ENCODE measurements around the gene OSGEP.

Gene OSGEP

DNA sequence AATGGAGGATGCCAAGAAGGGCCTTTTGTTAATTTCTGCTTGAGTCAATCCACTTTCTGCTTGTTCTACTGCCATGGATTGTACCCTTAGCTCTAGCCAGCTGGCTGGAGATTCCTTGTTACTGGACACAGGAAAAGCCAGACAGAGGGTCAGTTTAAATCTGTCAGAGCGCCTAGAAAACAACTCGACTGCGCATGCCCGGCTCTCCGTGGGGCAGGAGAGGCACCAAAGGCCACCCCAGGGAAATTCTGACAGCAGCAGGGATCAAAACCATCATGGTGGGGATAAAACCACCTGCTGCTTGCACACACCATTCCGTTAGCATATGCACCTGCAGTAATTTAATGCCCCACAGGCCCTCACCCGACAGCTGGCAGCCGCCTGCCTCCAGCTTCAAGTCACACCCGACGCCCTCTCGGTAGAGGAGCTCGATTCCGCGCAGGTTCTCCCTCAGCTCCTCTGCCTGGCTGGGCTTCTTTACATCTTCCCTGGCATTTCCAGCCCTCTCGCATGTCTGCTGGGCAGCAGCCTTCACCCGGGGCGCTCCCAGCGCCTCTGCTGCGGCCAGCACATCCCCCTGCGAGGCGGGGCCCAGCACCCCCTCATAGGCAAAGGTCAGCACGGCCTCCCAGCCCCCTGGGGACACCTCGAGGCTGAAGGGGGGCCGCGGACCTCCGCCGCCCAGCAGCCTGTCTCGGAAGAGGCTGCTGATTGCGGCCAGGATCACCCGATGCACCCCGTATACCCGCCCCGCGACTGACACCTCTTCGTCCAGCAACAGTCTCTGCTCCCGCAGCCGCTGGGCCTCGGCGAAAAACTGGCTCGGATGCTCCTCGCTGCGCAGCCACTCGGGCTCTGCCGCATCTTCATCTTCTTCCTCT, 19.7 kb downstream of the OSGEP start:
- Histone ChIP-seq H3K27ac (ENCODE audit: insufficient read depth, low read length, poor library complexity, severe bottlenecking) (no peak overlapping the region), H3K9me3 (ENCODE audit: control insufficient read depth, low read length) (no peaks in the 10 kb centered on the region), H3K4me3 (ENCODE audit: insufficient read depth, low read depth, low read length, poor library complexity, severe bottlenecking) (no peak overlapping the region), H3K36me3 (ENCODE audit: control insufficient read depth, insufficient read depth, low read length) (no peaks in the 10 kb centered on the region), H3K4me1 (ENCODE audit: control insufficient read depth, insufficient read depth, low read length, poor library complexity, severe bottlenecking) (no peaks in the 10 kb centered on the region), H3K27me3 (replicated peaks; ENCODE audit: control insufficient read depth, insufficient read depth, low read length, poor library complexity, severe bottlenecking) (no peaks in the 10 kb centered on the region)
- DNase-seq: no peak

DNA sequence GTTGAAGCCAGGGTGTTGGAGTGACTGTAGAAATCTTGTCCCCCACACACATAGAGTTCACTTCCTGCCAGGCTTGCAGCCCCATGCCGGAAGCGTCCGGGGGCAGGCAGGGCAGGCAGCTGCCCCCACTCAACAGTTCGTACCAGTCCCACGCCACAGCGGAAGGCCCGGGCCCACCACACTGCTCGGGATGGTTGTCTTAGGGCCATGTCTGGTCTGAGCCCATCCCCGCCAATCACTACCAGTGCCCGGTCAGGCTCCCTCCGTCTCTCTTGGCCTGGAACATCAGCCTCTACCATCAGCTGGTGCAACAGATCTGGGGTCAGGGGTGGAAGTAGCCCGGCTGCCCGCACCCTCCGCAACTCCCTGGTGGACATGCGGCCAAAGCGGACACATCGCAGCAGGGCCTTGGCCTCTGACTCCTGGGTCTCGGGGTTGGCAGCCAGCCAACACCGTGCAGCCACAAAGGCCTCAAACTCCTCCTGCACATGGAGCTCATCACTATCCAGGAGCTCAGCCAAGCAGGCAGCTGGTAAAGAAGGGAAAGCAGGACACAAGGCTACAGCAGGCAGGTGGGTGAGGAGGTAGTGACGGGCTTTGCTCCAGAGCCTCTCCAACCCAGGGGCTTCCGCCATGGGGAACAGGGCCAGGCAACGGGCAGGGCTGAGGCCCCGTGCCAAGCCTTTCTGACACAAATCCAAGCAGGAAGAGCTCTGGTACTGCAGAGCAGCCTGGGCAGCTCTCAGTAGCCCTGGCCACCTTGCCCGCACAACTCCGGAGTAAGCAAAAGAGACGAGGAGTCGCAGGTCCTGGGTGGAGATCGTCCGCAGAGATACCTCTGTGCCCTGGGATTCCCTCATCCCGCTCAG, 24.6 kb downstream of the OSGEP start:
- peaks cover 6% of the 10 kb centered on the region for H3K4me1 ChIP-seq (ENCODE audit: control insufficient read depth, insufficient read depth, low read length, poor library complexity, severe bottlenecking)
- no peaks in the 10 kb centered on the region for H3K36me3 ChIP-seq (ENCODE audit: control insufficient read depth, insufficient read depth, low read length)
- no peak for DNase-seq
- H3K27ac ChIP-seq (ENCODE audit: insufficient read depth, low read length, poor library complexity, severe bottlenecking): no peak overlapping the region
- H3K27me3 ChIP-seq (replicated peaks; ENCODE audit: control insufficient read depth, insufficient read depth, low read length, poor library complexity, severe bottlenecking): no peaks in the 10 kb centered on the region
- no peaks in the 10 kb centered on the region for H3K9me3 ChIP-seq (ENCODE audit: control insufficient read depth, low read length)
- no peak overlapping the region for H3K4me3 ChIP-seq (ENCODE audit: insufficient read depth, low read depth, low read length, poor library complexity, severe bottlenecking)

DNA sequence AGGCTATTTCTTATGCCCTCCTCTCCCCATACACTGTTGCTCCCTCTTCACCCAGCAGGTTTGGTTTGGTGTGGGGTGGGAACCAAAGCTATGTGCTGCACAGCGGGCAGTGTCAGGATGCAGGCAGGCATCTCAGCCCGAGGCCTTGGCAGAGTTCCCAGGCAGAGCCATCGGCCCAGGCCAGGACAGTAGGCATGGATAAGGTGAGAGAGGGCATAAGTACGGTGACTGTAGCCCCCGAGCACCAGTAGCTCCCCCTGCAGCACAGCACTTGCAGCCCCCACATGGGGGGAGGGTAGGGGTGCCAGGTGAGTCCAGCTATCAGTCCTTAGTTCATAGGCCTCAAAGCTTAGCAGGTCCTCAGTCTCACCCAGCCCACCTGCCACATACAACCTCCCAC, 25.8 kb downstream of the OSGEP start:
- no peak overlapping the region for H3K27ac ChIP-seq (ENCODE audit: insufficient read depth, low read length, poor library complexity, severe bottlenecking)
- H3K4me3 ChIP-seq (ENCODE audit: insufficient read depth, low read depth, low read length, poor library complexity, severe bottlenecking): no peak overlapping the region
- no peaks in the 10 kb centered on the region for H3K9me3 ChIP-seq (ENCODE audit: control insufficient read depth, low read length)
- no peak for DNase-seq
- H3K4me1 ChIP-seq (ENCODE audit: control insufficient read depth, insufficient read depth, low read length, poor library complexity, severe bottlenecking): peaks cover 6% of the 10 kb centered on the region
- no peaks in the 10 kb centered on the region for H3K36me3 ChIP-seq (ENCODE audit: control insufficient read depth, insufficient read depth, low read length)
- H3K27me3 ChIP-seq (replicated peaks; ENCODE audit: control insufficient read depth, insufficient read depth, low read length, poor library complexity, severe bottlenecking): no peaks in the 10 kb centered on the region

DNA sequence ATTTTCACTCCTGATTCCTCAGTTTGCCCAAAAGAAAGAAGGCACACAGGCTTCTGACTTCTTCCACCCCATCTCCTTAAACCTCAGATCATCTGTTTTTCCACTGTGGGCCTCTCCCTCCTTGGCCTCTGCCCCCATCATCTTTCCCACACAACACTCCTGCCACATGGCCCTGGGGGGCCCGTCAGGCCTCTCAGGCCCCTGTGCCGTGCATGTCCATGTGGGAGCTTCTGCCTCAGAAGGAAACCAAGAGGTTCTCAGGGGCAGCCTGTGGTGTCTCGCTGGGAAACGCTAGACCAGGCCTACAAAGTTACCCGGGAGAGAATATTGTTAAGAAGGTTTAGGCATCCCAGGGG, 26.6 kb downstream of the OSGEP start:
- no peak for DNase-seq
- Histone ChIP-seq H3K27me3 (replicated peaks; ENCODE audit: control insufficient read depth, insufficient read depth, low read length, poor library complexity, severe bottlenecking) (no peaks in the 10 kb centered on the region), H3K27ac (ENCODE audit: insufficient read depth, low read length, poor library complexity, severe bottlenecking) (no peak overlapping the region), H3K9me3 (ENCODE audit: control insufficient read depth, low read length) (no peaks in the 10 kb centered on the region), H3K36me3 (ENCODE audit: control insufficient read depth, insufficient read depth, low read length) (no peaks in the 10 kb centered on the region), H3K4me1 (ENCODE audit: control insufficient read depth, insufficient read depth, low read length, poor library complexity, severe bottlenecking) (peaks cover 6% of the 10 kb centered on the region), H3K4me3 (ENCODE audit: insufficient read depth, low read depth, low read length, poor library complexity, severe bottlenecking) (no peak overlapping the region)

DNA sequence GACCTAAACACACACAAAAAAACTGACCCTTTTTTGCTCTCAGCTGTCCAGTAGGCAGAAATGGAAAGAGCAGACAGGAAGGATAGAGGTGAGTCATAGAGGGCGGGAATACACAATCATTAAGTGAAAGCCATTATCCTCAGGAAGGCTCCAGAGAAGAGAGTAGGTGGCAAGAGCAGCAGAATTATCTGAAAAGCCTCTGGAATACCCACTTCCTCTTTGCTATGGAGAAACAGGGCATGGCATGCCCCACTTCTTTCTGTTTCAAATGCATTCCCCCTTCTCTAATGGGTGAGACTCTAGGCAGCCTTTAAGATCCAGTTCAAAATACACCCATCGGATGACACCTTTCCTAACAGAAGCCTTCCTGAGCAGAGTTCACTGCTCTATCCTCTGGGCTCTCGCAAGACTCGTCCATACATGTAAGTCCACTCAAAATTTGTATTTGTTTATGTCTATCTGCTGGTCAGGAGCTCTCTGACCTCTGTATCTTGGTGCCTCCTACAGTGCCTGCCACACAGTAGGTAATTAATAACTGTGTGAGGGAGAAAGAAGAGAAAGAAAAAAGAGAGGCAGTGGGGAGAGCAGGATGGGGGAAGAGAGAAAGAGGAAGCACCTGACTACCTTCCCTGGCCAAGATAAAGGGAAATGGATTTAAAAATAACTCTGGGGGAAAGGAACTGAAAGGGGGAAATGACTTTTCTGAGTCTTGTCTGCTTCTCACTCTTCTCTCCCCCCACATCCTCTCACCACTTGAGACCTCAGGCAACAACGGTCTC, 27.2 kb downstream of the OSGEP start:
- Histone ChIP-seq H3K4me3 (ENCODE audit: insufficient read depth, low read depth, low read length, poor library complexity, severe bottlenecking) (no peak overlapping the region), H3K9me3 (ENCODE audit: control insufficient read depth, low read length) (no peaks in the 10 kb centered on the region), H3K27me3 (replicated peaks; ENCODE audit: control insufficient read depth, insufficient read depth, low read length, poor library complexity, severe bottlenecking) (no peaks in the 10 kb centered on the region), H3K27ac (ENCODE audit: insufficient read depth, low read length, poor library complexity, severe bottlenecking) (no peak overlapping the region), H3K36me3 (ENCODE audit: control insufficient read depth, insufficient read depth, low read length) (no peaks in the 10 kb centered on the region), H3K4me1 (ENCODE audit: control insufficient read depth, insufficient read depth, low read length, poor library complexity, severe bottlenecking) (peaks cover 6% of the 10 kb centered on the region)
- no peak for DNase-seq

GRCh38 chr14:20424851-20425250, 29.8 kb downstream of the OSGEP start:
- DNase-seq: no peak
- Histone ChIP-seq H3K27ac (ENCODE audit: insufficient read depth, low read length, poor library complexity, severe bottlenecking) (no peak overlapping the region), H3K4me1 (ENCODE audit: control insufficient read depth, insufficient read depth, low read length, poor library complexity, severe bottlenecking) (peaks cover 6% of the 10 kb centered on the region), H3K36me3 (ENCODE audit: control insufficient read depth, insufficient read depth, low read length) (no peaks in the 10 kb centered on the region), H3K9me3 (ENCODE audit: control insufficient read depth, low read length) (no peaks in the 10 kb centered on the region), H3K27me3 (replicated peaks; ENCODE audit: control insufficient read depth, insufficient read depth, low read length, poor library complexity, severe bottlenecking) (no peaks in the 10 kb centered on the region), H3K4me3 (ENCODE audit: insufficient read depth, low read depth, low read length, poor library complexity, severe bottlenecking) (no peak overlapping the region)

- Histone ChIP-seq H3K27ac (ENCODE audit: insufficient read depth, low read length, poor library complexity, severe bottlenecking) (no peak overlapping the region), H3K27me3 (replicated peaks; ENCODE audit: control insufficient read depth, insufficient read depth, low read length, poor library complexity, severe bottlenecking) (no peaks in the 10 kb centered on the region), H3K36me3 (ENCODE audit: control insufficient read depth, insufficient read depth, low read length) (no peaks in the 10 kb centered on the region), H3K9me3 (ENCODE audit: control insufficient read depth, low read length) (no peaks in the 10 kb centered on the region), H3K4me1 (ENCODE audit: control insufficient read depth, insufficient read depth, low read length, poor library complexity, severe bottlenecking) (peaks cover under 1% of the 10 kb centered on the region), H3K4me3 (ENCODE audit: insufficient read depth, low read depth, low read length, poor library complexity, severe bottlenecking) (no peak overlapping the region)
- DNase-seq: no peak
These were observed 31.7 kb downstream of the OSGEP start for GRCh38 chr14:20422886-20423285.

DNA sequence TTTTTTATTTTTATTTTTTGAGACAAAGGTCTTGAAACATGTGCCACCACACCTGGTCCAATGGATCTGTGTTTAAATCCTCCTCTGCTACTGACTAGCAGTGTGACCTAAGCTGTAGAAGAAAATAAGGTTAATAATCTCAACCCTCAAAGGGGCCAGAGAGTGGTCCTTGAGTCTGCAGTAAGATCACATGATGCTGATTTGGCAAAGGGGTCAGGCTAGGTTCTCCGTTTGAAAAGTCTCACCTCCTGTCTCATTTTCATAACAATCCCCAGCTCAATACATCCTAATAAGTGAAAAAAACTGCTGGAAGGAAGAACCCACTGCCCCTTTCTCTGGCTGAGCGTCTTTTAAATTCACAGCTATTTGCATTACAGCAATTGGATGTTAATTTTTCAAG, 33.3 kb downstream of the OSGEP start:
- DNase-seq: no peak
- Histone ChIP-seq H3K27me3 (replicated peaks; ENCODE audit: control insufficient read depth, insufficient read depth, low read length, poor library complexity, severe bottlenecking) (no peaks in the 10 kb centered on the region), H3K4me1 (ENCODE audit: control insufficient read depth, insufficient read depth, low read length, poor library complexity, severe bottlenecking) (no peaks in the 10 kb centered on the region), H3K36me3 (ENCODE audit: control insufficient read depth, insufficient read depth, low read length) (no peaks in the 10 kb centered on the region), H3K27ac (ENCODE audit: insufficient read depth, low read length, poor library complexity, severe bottlenecking) (no peak overlapping the region), H3K4me3 (ENCODE audit: insufficient read depth, low read depth, low read length, poor library complexity, severe bottlenecking) (no peak overlapping the region), H3K9me3 (ENCODE audit: control insufficient read depth, low read length) (no peaks in the 10 kb centered on the region)

DNA sequence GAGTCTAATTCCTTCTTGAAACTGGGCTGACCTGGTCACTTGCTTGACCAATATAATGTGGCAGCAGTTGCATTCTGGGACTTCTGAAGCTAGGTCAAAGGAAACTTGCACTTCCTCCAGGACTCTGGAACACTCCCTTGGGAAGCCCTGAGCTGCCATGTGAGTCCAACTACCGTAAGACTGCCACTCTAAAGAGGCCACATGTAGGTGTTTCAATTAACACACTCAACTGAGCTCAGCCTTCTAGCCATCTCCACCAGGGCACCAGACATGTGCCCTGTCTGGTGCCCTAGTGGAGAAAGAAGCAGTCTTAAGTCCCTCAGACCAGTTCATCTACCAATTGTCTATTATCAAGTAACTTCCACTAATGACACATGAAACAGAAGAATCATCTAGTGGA, 35.2 kb downstream of the OSGEP start:
- Histone ChIP-seq H3K9me3 (ENCODE audit: control insufficient read depth, low read length) (no peaks in the 10 kb centered on the region), H3K4me3 (ENCODE audit: insufficient read depth, low read depth, low read length, poor library complexity, severe bottlenecking) (no peak overlapping the region), H3K4me1 (ENCODE audit: control insufficient read depth, insufficient read depth, low read length, poor library complexity, severe bottlenecking) (no peaks in the 10 kb centered on the region), H3K36me3 (ENCODE audit: control insufficient read depth, insufficient read depth, low read length) (no peaks in the 10 kb centered on the region), H3K27ac (ENCODE audit: insufficient read depth, low read length, poor library complexity, severe bottlenecking) (no peak overlapping the region), H3K27me3 (replicated peaks; ENCODE audit: control insufficient read depth, insufficient read depth, low read length, poor library complexity, severe bottlenecking) (no peaks in the 10 kb centered on the region)
- DNase-seq: no peak

Measured in effector memory CD4-positive, alpha-beta T cell (primary cell).